Choroid plexus epithelial cell (primary cell): ENCODE measurements around the gene HOXD13.
A peak's percentile ranks its signal among the peaks of the same experiment; 100 is the strongest.

Source experiments
- DNase-seq: peaks from one replicate; pipeline ENCODE4 v3.0.0-alpha.2; 2010; ENCODE audit warnings: low read depth
- H3K4me3 ChIP-seq: 2 replicates; pipeline ENCODE4 v1.5.1; 2011; ENCODE audit warnings: low read depth, mild to moderate bottlenecking, control low read depth, low read length, moderate library complexity
- CTCF ChIP-seq: conservative IDR thresholded peaks from 2 replicates; pipeline ENCODE4 v1.5.1; 2011; ENCODE audit warnings: low read depth, mild to moderate bottlenecking, control low read depth, inconsistent platforms, low read length, moderate library complexity

Gene HOXD13

GRCh38 chr2:176110415-176111308, 18.1 kb downstream of the HOXD13 start:
- no peak for TF ChIP-seq CTCF
- DNase-seq: no peak
- no peak overlapping the region for H3K4me3 ChIP-seq

- peak; percentile 65 for TF ChIP-seq CTCF
- DNase-seq: peak; percentile 31
- H3K4me3 ChIP-seq: no peak overlapping the region
Measured at GRCh38 chr2:176111309-176111663, 18.8 kb downstream of the HOXD13 start.

GRCh38 chr2:176111846-176112374, 19.4 kb downstream of the HOXD13 start:
- DNase-seq: no peak
- no peak for TF ChIP-seq CTCF
- H3K4me3 ChIP-seq: no peak overlapping the region

- H3K4me3 ChIP-seq: no peak overlapping the region
- no peak for TF ChIP-seq CTCF
- no peak for DNase-seq
Measured at GRCh38 chr2:176112375-176113302, 20.1 kb downstream of the HOXD13 start.

GRCh38 chr2:176114120-176114929, 21.8 kb downstream of the HOXD13 start:
- DNase-seq: no peak
- H3K4me3 ChIP-seq: no peak overlapping the region
- no peak for TF ChIP-seq CTCF

GRCh38 chr2:176114930-176115625, 22.6 kb downstream of the HOXD13 start:
- no peak overlapping the region for H3K4me3 ChIP-seq
- DNase-seq: no peak
- TF ChIP-seq CTCF: no peak
